CD4-positive, alpha-beta T cell treated with Interleukin-6 for 4 hours (primary cell): ENCODE data around the gene TESK2.
"Not testable (repeated sequence)": the region's sequence is repeated elsewhere in the genome, so short reads cannot be mapped to it uniquely, and the experiment has no call there.

Source experiments
- DNase-seq: peaks from one replicate; pipeline ENCODE4 v3.0.0-alpha.2; 2020; ENCODE audit warnings: mixed read lengths

TESK2 gene

DNA sequence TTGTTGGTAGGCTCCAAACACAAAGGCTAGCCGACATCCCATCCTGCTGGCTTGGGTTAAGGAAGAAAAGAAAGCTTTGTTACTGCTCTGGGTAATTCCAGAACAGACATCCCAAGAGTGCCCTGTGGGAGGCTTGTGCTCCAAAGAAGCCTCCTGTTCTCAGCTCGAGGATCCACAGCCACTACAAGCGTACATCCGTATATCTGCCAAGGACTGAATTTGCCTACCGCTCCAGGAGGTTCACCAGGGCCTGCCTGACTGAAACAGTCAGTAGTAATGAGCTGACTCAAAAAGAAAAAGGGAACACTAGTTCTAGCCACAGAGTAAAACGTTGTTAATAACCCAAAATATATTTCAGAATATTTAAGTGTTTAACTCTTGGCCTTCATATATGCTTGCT is 125.9 kb downstream of the TESK2 start:
- no peak for DNase-seq

DNA sequence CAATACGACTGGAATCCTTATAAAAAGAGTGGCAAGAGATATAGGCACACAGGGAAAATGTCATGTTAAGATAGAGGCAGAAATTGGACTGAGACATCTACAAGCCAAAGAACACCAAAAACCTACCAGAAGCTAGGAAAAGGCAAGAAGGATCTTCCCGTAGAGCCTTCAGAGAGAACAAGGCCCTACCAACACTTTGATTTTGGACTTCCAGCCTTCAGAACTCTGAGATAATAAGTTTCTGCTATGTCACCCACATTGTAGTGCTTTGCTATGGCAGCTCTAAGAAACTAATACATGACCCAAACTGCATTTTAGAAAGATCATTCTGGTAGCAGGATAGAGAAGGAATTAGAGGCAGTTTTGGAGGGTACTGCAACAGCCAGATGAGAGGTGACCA is 126.7 kb downstream of the TESK2 start:
- no peak for DNase-seq

DNA sequence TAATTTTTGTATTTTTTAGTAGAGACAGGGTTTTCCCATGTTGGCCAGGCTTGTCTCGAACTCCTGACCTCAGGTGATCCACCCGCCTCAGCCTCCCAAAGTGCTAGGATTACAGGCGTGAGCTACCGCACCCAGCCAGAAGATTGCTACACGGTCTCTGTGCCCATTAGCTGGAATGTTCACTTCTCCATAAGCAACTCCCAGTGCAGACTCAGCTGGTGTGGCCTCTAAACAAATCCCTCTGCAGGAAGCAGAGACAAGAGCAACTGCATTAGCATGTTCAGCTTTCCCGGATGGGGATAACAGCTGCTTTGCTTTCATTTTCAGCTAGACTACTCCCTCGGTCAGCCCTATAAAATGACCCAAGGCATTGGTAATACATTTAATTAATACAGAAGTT is 130.0 kb downstream of the TESK2 start:
- DNase-seq: not testable (repeated sequence)

DNA sequence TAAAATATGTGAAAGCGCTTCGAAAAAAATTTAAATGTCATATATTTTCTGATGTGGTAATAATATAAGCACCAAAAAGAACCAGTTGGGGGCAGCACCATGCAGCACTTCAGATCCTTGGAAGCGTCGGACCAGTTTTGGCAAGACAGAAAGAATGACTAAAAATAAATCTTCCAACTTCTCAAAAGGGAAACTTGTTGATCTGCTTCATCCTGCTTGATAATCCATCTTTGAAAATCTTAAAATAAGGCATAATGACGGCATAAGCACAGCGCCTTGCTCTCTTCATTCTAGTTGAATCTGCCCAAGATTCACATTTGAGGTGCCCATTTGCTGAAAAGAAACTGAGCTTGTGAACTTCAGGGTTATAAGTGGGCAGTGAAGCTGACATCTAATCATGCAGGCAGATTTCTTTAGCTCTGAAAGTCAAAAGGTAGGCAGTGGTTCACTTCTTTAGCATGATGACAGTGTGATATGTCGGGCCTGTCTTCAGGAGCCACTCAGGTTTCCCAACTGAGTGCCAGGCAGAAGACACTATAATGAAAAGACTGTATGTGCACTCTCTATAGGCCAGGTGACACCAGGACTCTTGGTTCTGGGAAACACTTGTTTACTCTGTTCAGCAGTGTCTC is 131.0 kb downstream of the TESK2 start:
- DNase-seq: peak; percentile 66

DNA sequence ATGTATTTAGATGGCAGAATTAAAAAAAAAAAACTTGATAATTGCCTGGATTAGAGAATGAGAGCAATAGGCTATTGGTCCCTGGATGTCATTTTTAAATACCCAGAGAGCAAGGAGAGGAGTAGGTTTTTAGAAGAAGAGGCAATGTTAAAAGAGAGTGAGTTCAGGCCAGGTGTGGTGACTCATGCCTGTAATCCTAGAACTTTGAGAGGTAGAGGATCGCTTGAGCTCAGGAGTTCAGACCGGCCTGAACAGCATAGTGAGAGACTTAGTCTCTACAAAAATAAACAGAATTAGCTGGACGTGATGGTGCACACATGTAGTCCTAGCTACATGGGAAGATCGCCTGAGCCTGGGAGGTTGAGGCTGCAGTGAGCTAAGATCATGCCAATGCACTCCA is 134.8 kb downstream of the TESK2 start:
- no peak for DNase-seq

DNA sequence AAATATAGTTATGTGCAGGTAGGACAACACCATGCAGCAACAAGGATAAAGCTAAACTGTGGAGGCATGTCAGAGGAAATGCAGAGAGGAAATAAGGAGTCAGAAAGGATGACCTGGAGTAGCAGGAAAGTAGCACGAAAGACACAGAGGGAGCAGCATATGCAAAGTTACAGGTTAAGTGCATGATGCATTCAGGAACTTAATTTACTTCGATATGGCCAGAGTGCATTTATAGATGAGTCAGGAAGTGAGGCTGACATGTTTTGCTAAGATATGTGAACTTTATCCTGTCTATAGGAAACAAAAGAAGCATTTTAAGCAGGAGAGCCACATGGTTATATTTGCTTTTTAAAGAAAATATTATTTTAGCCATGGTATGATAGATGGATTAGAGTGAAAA is 135.3 kb downstream of the TESK2 start:
- no peak for DNase-seq

DNA sequence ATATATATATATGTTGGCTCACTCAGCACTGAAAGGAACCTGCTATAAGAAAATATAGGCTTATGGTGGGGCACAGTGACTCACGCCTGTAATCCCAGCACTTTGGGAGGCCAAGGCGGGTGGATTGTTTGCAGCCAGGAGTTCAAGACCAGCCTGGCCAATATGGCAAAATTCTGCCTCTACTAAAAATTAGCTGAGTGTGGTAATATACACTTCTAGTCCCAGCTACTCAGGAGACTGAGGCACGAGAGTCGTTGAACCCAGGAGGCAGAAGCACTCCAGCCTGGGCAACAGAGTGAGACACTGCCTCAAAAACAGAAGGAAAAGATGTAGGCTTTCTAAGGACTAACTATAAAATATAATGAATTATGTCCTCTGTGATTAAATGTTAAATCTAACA is 136.1 kb downstream of the TESK2 start:
- DNase-seq: no peak

DNA sequence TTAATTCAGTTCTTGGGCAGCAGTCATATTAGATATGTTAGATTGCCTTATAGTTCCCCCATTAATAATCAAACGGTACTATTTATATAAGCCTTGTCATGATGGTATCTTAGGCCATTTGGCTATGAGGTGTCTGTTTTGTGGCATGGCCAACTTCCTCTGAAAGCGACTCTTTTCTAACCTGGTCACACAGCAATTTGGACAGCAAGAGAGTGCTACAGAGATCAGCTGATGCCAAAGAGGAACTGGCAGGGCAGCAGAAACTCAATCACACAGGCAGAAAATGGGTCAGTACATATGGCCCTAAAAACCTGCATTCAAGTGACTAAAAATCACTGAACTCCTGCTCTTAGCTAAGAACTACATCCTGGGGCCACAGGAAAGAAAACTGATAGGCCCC is 137.3 kb downstream of the TESK2 start:
- DNase-seq: no peak

DNA sequence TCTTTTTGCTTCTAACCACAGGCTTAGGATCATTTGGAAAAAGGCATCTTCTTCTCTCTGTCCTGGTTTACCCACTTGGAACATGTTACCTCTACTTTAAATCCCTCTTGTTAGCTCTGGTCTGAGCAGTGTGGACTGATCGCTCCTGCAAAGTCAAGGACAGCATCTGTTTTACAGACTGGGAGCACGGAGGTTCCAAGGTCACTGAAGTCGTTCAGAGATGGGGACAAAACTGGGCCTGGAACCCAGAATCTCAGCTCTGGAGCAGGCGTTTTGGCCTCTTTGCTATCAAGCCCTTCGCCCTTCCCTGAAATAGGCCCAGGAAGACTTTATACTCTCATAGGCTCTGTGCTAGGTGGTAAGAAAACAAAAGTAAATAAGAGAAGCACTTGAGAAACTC is 139.5 kb downstream of the TESK2 start:
- DNase-seq: no peak

DNA sequence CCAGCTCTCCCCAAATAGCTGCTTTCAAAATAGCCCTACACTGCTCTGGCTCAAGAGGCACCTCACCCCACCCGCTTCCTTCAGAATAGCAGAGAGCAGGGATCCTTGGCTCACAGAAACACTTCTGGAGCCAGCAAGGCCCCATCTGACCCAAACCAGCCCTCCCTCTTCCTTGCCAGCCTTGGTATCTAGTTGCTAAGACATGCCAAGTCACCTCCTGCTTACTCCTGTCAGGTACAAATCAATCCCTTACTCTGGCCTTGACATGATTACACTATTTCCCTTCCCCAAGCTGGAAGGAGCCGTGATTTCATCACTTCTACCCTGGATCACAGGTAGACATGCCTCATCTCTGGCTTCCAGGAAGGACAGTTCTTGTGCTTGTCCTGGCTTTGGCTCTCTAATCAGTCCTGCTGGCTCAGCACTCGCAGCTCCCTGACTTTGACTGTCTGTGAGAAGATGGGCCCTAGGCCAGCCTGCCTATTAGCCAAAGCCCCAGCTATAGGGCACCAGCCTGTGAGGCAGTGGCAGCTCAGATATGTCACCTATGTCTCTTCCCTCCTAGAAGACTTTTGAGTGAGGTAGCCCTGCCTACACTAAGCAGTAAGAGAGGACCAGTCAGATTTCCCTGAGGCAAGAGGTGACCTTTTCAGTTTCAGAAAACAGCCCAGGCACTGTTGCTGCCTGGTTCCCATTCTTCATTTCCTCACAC is 141.8 kb downstream of the TESK2 start:
- DNase-seq: no peak

DNA sequence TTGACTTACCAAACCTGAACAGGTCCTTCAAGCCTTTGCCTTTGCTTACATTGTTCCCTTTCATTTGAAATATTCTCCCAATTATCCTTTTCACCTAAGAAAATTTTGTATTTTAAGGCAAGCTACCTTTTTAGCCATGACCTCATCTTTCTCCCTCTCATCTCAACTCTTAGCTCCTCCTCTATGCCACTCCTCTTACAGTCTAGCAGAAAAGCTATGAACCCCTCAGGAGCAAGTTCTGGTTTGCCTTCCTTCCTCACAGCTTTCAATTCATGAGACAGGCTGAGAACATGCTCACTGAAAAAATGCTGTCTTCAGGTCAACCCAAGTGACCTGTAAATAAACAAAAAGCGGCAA is 142.4 kb downstream of the TESK2 start:
- no peak for DNase-seq

DNA sequence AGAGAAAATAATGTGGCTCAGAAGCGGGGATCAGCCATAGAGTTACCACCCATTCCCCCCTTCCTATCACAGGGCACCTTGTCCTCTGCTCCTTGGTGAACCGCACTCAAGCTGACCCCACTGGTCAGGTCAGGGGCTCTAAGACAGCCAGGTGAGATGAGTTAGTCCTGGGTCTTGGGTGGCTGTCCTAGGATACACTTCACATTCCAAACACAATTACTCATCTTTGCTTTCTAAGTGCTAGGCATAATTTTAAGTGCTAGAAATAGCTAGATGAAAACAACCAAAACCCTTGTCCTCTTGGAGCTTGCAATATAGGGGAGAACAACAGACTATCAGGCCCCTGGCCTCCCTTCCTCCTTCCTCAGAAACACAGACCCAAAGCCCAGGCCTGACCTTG is 142.9 kb downstream of the TESK2 start:
- DNase-seq: no peak

DNA sequence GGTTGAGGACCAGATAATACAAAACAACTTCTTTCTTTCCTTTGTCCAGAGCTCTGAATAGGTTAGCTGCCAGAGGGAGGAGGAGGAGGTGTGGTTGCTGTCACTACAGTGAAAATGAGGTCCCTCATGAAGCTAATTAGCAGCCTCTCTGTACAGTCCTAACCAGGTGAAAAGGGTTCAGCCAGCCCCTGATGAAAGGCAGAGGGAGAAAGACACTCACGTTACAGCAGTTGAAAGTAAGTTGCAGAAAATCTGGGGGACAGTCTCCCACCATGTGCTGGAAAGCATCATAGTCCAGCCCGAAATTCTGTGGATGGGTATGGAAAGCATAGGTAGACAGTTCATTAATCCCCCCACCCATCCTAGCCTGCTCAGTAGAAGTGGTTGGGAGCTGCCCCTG is 144.5 kb downstream of the TESK2 start:
- DNase-seq: no peak

DNA sequence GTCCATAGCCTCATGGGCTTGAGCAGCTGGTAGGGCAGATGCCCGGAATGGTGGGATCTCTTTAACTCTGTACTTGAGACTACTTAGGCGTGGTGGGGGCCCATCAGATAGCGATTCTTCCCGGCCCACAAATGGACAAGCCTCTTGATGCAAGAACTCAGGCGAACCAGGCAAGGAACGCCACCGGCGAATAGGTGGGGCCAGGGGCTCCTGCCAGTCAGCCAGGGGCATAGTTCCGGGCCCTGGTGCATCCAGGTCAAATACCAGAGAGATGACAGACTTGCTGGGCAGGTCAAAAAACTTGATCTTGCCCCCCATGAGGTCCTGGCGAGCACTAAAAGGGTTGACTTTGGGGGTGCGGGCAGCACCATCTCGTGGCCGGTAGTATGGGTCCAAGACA is 145.9 kb downstream of the TESK2 start:
- no peak for DNase-seq

DNA sequence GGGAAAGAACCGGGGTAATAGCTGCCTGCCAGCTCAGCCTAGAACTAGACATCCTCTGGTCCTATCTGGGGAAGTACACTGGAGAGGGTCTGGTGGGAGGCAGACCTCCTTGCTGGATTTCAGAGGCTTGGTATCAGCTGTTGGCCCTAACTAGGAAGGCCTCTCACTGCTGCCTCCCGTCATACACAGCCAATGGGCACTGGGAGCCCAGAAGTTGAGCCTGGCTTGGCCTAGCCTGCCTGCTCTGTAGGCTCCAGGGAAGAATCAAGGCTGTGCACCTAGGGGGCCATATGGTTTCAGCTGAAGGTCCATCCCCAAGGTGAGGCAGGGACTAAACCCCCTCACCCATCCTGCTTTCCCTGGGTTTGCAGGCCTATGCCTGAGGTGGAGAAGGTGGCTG is 146.5 kb downstream of the TESK2 start:
- DNase-seq: no peak

DNA sequence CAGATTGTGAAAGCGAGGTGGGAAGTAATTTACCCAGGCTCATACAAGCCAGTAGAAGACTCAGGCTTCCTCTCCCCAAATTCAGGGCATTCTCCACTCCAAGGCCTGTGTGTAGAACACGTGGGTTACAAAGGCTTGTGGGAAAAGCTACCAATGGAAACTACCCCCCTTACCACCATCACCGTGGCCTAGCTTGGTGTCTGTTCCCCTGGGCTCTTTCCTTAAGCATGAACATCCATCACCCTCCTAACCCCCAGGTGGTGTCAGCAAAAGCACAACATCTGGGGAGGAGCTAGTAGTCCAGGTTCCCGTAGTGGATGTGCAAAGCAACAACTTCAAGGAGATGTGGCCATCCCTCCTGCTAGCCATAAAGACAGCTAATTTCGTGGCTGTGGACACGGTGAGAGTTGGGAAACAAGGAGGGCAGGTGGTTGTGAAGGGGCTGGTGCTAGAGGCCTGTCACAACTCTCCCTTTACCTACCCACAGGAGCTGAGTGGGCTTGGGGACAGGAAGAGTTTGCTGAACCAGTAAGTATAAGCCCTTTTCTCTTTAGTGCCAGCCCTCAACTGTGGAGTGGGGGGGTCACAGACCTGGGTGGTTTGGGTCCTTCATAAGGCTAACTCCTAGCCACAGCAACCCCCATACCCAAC is 150.0 kb downstream of the TESK2 start:
- no peak for DNase-seq

DNA sequence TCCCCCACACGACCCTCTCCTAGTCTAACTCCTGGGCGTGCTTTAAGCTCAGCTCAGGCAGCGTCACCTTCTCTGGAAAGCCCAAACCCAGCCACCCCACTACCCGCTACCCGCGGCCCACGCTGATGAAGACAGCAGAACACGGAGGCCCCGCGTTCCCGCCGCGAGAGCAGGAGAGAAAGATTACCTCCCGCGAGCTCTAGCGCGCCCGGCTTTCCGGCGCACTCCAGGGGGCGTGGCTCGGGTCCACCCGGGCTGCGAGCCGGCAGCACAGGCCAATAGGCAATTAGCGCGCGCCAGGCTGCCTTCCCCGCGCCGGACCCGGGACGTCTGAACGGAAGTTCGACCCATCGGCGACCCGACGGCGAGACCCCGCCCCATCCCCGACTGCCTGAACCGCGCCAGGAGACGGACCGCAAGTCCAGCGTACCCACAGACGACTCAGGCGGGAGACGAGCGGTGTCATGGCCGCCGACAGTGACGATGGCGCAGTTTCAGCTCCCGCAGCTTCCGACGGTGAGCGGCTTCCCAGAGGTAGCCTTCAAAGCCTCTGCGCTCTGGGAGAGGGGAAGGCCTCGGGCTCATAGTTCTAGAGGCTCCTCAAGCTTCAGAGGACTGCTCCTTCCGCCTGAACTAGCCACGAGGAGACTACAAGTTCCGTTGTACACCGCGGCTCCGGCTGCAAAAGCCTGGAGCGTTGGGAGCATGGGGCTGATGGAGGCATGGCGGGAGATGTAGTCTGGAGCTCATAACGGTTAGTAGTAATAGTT is 151.0 kb downstream of the TESK2 start, which contains the start of the genes MUTYH and TOE1:
TSS of gene MUTYH (minus strand) at position 652 of the 770 bp plus-strand sequence. CDS start 5,935 bp downstream, outside the sequence.
TSS of gene TOE1 (plus strand) at position 382 of the 770 bp plus-strand sequence. CDS start at position 465, 83 bp downstream.
- DNase-seq: peak; percentile 94

DNA sequence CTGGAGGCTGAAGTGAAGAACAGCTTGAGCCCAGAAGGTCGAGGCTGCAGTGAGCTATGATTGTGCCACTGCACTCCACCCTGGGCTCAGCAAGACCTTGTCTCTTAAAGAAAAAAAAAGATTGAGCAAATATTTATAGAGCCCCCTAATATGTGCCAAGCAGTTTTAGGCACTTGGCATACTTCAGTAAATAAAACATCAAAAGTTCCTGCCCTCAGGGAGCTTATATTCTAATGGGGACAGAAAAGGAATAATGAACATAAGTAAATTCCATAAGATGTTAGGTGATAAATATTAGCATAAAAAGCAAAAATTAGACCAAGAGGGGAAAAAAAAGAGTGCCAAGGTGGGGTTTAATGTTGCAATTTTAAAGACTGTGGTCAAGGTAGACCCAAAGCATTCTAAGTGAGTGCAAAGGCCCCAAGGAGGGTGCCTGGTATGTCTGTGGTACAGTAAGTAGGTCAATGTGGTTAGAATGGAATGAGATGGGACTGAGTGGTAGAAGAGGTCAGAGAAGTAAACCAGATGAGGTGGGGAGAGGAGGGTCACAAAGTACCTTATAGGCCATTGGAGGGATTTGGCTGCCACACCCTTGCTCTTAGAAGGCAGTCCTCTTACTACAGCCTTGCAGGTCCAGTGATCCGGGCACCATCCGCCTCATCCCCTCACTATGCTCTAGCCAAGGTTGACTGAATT is 153.2 kb downstream of the TESK2 start:
- no peak for DNase-seq

DNA sequence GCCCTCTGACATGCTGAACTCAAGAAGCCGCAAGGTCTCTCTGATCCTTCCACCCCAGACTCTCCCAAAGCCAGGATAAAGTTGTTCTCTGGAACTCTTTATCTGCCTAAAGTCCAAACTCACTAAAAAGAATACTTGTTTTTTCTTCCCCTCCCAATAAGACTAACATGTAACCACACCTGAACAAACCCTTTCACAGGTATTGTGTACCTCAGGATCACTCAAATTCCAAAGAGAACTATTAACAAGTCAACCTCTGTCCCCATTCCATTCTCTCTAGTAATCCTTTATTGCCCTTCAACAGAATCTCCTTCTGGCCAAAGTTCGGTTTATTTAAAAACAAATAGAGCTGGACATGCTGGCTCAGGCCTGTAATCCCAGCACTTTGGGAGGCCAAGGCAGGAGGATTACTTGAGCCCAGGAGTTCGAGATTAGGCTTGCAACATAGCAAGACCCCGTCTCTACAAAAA is 155.1 kb downstream of the TESK2 start:
- DNase-seq: no peak

DNA sequence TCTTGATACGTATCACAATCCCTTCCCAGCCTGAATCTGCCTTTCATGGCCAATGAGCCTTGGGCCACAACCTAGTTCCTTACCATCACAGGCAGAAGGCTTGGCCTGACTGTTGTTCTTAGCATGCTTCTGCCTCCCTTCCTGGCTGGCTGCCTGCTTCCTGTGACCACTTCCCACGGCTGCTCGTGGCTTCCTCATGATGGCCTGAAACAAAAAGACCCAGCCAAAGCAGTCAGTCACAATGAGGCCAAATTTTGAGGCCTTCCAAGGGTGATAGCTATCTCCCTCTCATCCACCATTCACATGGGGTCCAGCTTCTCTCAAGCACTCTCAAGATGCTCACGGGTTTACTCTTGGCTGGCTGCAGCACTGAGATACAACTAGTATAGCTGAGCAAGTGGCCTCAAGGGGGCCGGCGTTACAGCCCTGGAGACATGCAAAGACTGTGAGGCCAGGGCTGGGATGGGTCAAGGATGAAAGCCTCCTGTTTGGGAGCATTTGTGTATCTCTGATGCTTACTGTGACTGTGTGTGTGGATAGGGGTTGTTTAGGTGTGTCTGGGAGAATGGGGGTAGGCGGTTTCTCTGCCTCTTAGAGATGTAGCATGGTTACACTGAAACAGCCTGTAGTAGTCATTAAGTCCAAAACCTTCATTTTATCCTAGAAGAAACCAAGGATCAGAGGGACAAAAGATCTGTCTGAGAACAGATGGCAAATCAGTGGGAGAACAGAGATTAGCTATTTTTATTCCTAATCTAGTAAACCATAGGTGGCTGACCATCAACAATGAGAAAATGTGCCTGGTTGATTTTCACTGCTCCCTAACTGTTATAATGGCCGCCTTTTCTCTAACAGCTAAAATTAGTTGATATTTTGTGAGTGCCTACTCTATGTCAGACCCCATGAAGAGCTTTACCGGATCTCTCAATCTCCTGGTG is 156.4 kb downstream of the TESK2 start:
- DNase-seq: no peak

DNA sequence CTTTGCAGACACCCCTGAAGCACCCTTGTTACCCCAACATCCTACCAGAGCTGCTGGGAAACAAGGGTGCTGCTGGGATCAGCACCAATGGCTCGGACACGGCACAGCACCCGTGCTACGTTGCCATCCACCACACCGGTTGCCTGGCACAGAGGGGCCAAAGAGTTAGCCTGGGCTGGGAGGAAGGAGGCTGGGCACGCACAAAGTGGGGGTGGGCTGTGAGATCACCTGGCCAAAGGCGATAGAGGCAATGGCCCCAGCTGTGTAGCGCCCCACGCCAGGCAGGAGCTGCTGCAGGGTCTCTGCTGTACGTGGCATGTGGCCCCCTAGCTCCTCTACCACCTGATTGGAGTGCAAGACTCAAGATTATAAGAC is 158.6 kb downstream of the TESK2 start:
- no peak for DNase-seq
